OCI-LY7 (cell line): ENCODE data around the gene UBE4B.

ENCODE experiments used
- EZH2phosphoT487 ChIP-seq: fragments of 200-600 bp; sonication (generic); IDR thresholded peaks from 2 replicates; pipeline ENCODE4 v1.6.1; 2018; ENCODE audit warnings: low read depth, borderline replicate concordance, mild to moderate bottlenecking, mixed run types, antibody characterized with exemption, low read length, moderate library complexity, mixed read lengths
- TF ChIP-seq, protein P1 (sequence below): fragments of 200-600 bp; sonication (generic); conservative IDR thresholded peaks from 2 replicates; pipeline ENCODE4 v1.5.1; 2014; ENCODE audit warnings: mild to moderate bottlenecking, antibody characterized with exemption, low read length, moderate library complexity, mixed read lengths

DNA sequence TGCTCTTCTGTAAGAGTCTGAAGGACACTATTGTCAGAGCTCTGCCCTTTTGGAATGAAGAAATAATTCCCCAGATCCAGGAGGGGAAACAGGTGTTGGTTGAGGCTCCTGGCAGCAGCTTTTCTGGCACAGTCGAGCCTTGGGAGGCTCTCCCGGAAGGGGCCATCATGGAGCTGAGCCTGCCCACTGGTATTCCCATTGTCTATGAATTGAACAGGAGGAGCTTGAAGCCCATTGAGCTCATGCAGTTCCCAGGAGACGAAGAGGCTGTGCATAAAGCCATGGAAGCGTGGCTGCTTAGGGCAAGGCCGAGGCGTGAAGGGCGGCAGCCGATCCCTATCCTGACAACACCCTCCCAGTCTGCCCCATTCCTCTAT lies 26.6 kb downstream of the UBE4B start:
- TF ChIP-seq, protein P1, sequence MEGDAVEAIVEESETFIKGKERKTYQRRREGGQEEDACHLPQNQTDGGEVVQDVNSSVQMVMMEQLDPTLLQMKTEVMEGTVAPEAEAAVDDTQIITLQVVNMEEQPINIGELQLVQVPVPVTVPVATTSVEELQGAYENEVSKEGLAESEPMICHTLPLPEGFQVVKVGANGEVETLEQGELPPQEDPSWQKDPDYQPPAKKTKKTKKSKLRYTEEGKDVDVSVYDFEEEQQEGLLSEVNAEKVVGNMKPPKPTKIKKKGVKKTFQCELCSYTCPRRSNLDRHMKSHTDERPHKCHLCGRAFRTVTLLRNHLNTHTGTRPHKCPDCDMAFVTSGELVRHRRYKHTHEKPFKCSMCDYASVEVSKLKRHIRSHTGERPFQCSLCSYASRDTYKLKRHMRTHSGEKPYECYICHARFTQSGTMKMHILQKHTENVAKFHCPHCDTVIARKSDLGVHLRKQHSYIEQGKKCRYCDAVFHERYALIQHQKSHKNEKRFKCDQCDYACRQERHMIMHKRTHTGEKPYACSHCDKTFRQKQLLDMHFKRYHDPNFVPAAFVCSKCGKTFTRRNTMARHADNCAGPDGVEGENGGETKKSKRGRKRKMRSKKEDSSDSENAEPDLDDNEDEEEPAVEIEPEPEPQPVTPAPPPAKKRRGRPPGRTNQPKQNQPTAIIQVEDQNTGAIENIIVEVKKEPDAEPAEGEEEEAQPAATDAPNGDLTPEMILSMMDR, result no peak
- no peak for TF ChIP-seq EZH2phosphoT487
